ENCODE measurements around the gene NBEA. TPM values are rescaled to one million over a fixed set of nuclear protein-coding genes. Genes with fewer than 3 reads are reported as not detected.
"Not testable (repeated sequence)": the region's sequence is repeated elsewhere in the genome, so short reads cannot be mapped to it uniquely, and the experiment has no call there.

The NBEA gene
- total RNA-seq, 1 donor from 2014 or later = 0.18 TPM

DNA sequence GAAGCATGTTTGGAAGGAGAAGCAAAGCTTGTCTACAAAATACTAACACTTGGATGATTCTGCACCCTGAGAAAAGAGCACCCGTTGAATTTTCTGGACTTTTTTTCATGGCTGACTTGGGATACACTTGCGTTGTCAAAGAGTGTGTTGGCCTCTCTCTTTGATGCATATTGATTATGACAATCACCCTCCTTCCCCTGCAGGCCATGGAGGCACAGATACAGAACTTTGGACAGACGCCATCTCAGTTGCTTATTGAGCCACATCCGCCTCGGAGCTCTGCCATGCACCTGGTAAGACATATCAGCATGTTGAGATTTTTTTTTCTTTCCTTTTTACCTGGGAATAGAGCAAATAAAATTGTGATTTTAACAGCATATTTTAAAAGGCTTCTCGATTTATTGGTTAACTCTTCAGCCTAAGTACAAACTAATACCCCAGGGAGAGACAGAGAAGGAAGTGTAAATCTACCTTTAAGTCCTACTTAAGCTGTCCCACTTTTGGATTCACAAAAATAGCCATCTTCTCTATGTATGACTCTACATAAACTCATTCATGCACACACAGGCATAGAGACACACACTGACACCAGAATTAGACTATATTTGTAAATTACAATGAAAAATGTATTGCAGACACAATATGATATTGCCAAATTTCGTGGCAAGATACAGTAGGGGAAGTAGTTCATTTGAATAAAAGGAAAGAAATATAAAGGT lies 704.1 kb downstream of the NBEA start:
- DNase-seq (ENCODE audit: low spot score) = no peak
- intact Hi-C loops (cut with micrococcal nuclease) = no loop called here
- no peaks in the 10 kb centered on the region for H3K4me1 Mint-ChIP-seq (ENCODE audit: low read depth)
- no peaks in the 10 kb centered on the region for H3K9me3 Mint-ChIP-seq
- H3K4me3 Mint-ChIP-seq = no peak overlapping the region
- no peak overlapping the region for H3K27ac Mint-ChIP-seq
- H3K36me3 Mint-ChIP-seq (ENCODE audit: low read depth) = no peaks in the 10 kb centered on the region
- H3K27me3 Mint-ChIP-seq (ENCODE audit: insufficient read depth) = peaks cover 4% of the 10 kb centered on the region

DNA sequence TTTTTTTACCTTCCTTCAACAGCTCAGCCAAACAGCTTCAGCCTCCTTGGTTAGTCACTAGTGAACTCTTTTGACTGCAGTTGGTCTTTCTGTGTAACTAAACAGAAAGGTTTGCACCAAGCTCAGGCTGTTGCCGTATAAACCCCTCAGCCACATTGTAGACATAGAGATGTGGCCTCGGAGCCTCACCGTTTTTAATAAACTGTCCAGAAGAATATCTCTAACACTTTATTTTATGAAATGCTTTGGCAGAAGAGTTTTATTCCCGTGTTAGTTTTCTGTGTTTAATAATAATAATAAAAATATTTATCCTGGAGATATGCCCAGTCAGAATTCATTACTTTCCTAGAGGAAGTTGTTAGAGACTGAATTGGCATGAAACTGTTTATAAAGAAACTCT lies 706.1 kb downstream of the NBEA start:
- H3K4me1 Mint-ChIP-seq (ENCODE audit: low read depth) = no peaks in the 10 kb centered on the region
- DNase-seq (ENCODE audit: low spot score) = no peak
- intact Hi-C loops (cut with micrococcal nuclease) = no loop called here
- H3K4me3 Mint-ChIP-seq = no peak overlapping the region
- H3K27me3 Mint-ChIP-seq (ENCODE audit: insufficient read depth) = peaks cover 4% of the 10 kb centered on the region
- H3K36me3 Mint-ChIP-seq (ENCODE audit: low read depth) = no peaks in the 10 kb centered on the region
- H3K27ac Mint-ChIP-seq = no peak overlapping the region
- H3K9me3 Mint-ChIP-seq = no peaks in the 10 kb centered on the region

DNA sequence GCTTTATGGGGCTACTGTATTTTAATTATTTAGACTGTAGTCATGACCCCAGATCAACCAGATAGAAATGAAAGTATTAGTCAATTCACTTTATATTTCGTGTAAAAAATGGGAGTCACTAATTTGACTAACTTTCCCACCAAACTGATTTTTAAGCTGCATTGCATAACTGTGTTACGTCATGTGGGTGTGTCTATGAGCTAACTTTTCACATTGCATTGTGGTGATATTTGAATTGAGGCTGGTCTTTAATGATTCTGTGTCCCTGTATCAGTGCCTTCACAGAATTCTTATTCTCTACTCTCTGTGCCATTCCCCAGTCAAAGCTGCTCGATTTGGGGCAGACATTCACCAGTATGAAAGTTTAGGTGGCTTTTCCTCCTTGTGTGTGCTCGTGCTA lies 707.1 kb downstream of the NBEA start:
- H3K4me3 Mint-ChIP-seq = no peak overlapping the region
- no peak for DNase-seq (ENCODE audit: low spot score)
- H3K9me3 Mint-ChIP-seq = no peaks in the 10 kb centered on the region
- no peaks in the 10 kb centered on the region for H3K36me3 Mint-ChIP-seq (ENCODE audit: low read depth)
- H3K27me3 Mint-ChIP-seq (ENCODE audit: insufficient read depth) = peaks cover 4% of the 10 kb centered on the region
- H3K4me1 Mint-ChIP-seq (ENCODE audit: low read depth) = no peaks in the 10 kb centered on the region
- no peak overlapping the region for H3K27ac Mint-ChIP-seq
- intact Hi-C loops (cut with micrococcal nuclease) = no loop called here

DNA sequence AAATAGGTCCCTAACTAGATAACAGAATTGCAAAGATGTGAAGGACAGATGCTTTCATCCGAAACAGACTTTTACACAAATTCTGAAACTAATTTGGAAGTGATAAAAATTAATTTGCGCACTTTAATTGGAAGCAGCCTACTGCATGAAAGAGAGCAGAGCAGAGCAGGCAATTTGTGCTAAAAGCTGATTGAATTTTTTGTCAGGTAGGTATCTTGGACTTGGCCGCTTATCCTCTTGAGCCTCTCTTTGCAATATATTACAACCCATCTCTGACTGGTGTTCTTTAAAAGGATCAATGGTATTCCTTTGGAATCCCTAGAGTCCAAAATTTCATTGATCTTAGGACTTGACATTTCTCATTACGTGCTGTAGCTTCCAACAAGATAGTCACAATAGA lies 717.7 kb downstream of the NBEA start:
- H3K4me3 Mint-ChIP-seq = no peak overlapping the region
- no peaks in the 10 kb centered on the region for H3K4me1 Mint-ChIP-seq (ENCODE audit: low read depth)
- no peaks in the 10 kb centered on the region for H3K36me3 Mint-ChIP-seq (ENCODE audit: low read depth)
- no peak overlapping the region for H3K27ac Mint-ChIP-seq
- H3K27me3 Mint-ChIP-seq (ENCODE audit: insufficient read depth) = no peaks in the 10 kb centered on the region
- intact Hi-C loops (cut with micrococcal nuclease) = no loop called here
- no peaks in the 10 kb centered on the region for H3K9me3 Mint-ChIP-seq
- DNase-seq (ENCODE audit: low spot score) = no peak

DNA sequence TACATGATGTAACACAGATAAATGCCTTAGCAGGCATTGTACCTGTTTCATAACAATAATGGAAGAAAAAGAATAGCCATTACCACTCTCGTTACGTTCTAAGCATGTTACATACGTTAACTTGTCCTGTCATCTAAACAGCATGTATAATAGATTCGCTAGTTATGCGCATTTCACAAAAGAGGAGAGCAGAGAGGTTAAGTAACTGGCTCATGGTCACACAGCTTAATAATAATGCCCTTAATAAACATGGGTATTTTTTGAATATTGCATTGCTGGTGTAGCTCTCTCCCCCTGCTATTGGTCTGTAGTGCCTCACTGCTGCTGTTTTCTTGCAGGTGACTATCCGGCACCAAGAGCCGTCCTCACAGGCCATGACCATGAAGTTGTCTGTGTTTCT lies 722.7 kb downstream of the NBEA start:
- Mint-ChIP-seq H3K9me3 (no peaks in the 10 kb centered on the region), H3K27me3 (ENCODE audit: insufficient read depth) (no peaks in the 10 kb centered on the region), H3K4me3 (no peak overlapping the region), H3K36me3 (ENCODE audit: low read depth) (no peaks in the 10 kb centered on the region), H3K4me1 (ENCODE audit: low read depth) (no peaks in the 10 kb centered on the region), H3K27ac (no peak overlapping the region)
- no peak for DNase-seq (ENCODE audit: low spot score)
- intact Hi-C loops (cut with micrococcal nuclease) = no loop called here

DNA sequence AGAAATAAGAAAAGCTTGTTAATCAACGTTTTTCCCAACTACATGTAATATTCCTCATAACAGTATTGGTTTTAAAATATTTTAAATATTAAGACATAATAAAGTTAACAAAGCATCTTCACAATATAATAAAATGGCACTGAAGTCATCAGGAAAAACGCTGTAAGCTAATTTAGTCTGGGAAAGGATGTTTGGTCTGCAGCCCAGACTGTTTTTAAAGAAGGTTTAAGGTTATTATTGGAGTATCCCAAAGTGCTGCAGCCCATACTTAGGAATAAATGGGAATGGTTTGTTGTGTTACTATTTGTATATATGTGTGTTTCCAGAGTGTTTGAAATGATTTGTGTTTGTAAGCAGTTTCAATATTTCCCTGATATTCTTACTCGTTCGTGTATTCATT lies 727.3 kb downstream of the NBEA start:
- H3K4me1 Mint-ChIP-seq (ENCODE audit: low read depth) = no peaks in the 10 kb centered on the region
- no peaks in the 10 kb centered on the region for H3K36me3 Mint-ChIP-seq (ENCODE audit: low read depth)
- no peak for DNase-seq (ENCODE audit: low spot score)
- intact Hi-C loops (cut with micrococcal nuclease) = no loop called here
- H3K27ac Mint-ChIP-seq = no peak overlapping the region
- no peaks in the 10 kb centered on the region for H3K27me3 Mint-ChIP-seq (ENCODE audit: insufficient read depth)
- H3K4me3 Mint-ChIP-seq = no peak overlapping the region
- no peaks in the 10 kb centered on the region for H3K9me3 Mint-ChIP-seq

DNA sequence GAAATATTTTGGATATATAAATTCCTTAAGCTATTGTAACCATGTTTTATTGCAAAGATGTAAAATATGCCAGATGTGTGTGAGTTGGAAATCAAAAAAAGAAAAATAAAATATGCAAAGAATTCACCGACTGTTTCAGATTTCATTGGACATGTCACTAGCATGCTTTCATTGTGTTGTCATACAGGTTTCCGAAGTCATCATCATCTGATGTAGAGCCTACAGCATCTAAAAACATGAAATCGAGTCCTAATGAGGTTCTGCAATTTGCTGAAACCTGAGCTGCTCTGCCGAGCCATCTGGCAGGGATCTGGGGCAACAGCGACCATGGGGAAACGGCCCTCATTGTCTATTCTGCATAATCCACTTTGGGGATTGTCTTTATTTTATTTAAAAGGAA lies 730.5 kb downstream of the NBEA start:
- Mint-ChIP-seq H3K36me3 (ENCODE audit: low read depth) (no peaks in the 10 kb centered on the region), H3K9me3 (no peaks in the 10 kb centered on the region), H3K4me3 (no peak overlapping the region), H3K27ac (no peak overlapping the region), H3K4me1 (ENCODE audit: low read depth) (no peaks in the 10 kb centered on the region), H3K27me3 (ENCODE audit: insufficient read depth) (no peaks in the 10 kb centered on the region)
- no peak for DNase-seq (ENCODE audit: low spot score)
- intact Hi-C loops (cut with micrococcal nuclease) = no loop called here

DNA sequence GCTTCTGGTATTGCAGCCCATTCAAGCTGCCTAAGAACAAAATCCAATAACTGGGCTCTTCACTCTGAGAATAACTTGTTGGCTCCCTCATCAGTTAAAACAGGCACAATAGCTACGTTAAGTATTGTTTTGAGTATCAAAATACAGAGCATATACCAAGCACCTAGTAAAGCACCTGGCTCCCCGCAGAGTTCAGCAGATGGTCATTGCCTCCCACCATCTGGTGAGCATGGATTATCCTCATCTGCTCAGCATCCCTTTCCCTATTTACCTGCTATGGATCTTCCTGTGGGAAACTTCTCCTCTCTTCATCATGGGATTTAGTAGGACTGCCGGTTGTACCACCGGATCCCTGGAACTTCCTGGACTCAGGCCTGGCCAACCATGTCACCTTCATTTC lies 733.6 kb downstream of the NBEA start:
- Mint-ChIP-seq H3K27ac (no peak overlapping the region), H3K4me3 (no peak overlapping the region), H3K9me3 (no peaks in the 10 kb centered on the region), H3K4me1 (ENCODE audit: low read depth) (no peaks in the 10 kb centered on the region), H3K36me3 (ENCODE audit: low read depth) (no peaks in the 10 kb centered on the region), H3K27me3 (ENCODE audit: insufficient read depth) (no peaks in the 10 kb centered on the region)
- intact Hi-C loops (cut with micrococcal nuclease) = no loop called here
- no peak for DNase-seq (ENCODE audit: low spot score)

DNA sequence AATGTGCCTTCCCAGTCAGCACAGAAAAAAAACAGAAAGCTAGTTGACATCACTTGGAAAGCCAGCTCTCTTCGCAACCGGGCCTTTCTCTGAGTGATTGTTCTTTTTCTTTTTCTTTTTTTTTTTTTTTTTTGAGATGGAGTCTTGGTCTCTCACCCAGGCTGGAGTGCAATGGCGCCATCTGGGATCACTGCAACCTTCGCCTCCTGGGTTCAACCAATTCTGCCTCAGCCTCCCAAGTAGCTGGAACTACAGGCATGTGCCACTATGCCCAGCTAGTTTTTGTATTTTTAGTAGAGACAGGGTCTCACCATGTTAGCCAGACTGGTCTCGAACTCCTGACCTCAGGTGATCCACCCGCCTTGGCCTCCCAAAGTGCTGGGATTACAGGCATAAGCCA lies 735.8 kb downstream of the NBEA start:
- H3K27me3 Mint-ChIP-seq (ENCODE audit: insufficient read depth); intact Hi-C loops (cut with micrococcal nuclease); H3K9me3 Mint-ChIP-seq; H3K27ac Mint-ChIP-seq; H3K4me1 Mint-ChIP-seq (ENCODE audit: low read depth); DNase-seq (ENCODE audit: low spot score); H3K36me3 Mint-ChIP-seq (ENCODE audit: low read depth); H3K4me3 Mint-ChIP-seq: not testable (repeated sequence)

DNA sequence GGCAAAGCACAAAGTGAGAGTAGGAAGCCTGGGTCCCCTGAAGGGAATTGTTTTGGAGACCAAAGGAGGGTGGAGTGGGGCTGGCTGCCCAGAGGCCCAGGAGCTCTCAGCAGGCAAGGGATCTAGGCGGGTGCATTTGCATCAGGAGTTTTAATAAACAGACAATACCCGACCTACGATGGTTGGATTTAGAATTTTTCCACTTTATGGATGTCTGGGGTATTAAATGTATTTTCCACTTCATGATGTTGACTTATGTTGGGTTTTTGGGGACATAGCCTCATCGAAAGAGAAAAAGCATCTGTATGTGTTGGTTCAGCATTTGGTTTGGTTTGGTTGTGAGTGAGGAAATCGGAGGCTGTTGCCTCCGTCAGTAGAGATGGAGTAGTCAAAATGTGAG lies 739.6 kb downstream of the NBEA start:
- Mint-ChIP-seq H3K9me3 (no peaks in the 10 kb centered on the region), H3K36me3 (ENCODE audit: low read depth) (no peaks in the 10 kb centered on the region), H3K4me3 (no peak overlapping the region), H3K27me3 (ENCODE audit: insufficient read depth) (peaks cover 1% of the 10 kb centered on the region), H3K4me1 (ENCODE audit: low read depth) (no peaks in the 10 kb centered on the region), H3K27ac (no peak overlapping the region)
- no peak for DNase-seq (ENCODE audit: low spot score)
- intact Hi-C loops (cut with micrococcal nuclease) = no loop called here

DNA sequence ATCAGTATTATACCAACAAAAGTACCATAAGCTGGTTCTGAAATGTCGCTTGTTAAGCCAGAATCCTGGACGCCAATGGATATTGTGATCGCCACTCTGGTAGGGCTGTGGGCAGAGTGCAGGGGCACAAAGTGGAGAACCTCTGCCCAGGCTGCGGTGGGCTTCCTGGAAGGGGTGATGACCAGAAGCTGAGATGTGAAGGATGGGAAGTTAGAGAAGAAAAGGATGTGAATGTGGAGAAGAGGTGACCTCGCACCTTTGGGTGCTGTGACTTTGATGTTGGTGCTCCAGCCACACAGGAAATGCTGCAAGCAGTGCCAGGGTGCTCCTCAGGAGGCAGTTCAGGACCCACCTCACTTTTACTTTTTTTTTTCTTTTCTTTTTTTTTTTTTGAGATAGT lies 742.4 kb downstream of the NBEA start:
- Mint-ChIP-seq H3K4me3 (no peak overlapping the region), H3K36me3 (ENCODE audit: low read depth) (no peaks in the 10 kb centered on the region), H3K27ac (no peak overlapping the region), H3K27me3 (ENCODE audit: insufficient read depth) (peaks cover 1% of the 10 kb centered on the region), H3K9me3 (no peaks in the 10 kb centered on the region), H3K4me1 (ENCODE audit: low read depth) (no peaks in the 10 kb centered on the region)
- intact Hi-C loops (cut with micrococcal nuclease) = no loop called here
- DNase-seq (ENCODE audit: low spot score) = no peak

DNA sequence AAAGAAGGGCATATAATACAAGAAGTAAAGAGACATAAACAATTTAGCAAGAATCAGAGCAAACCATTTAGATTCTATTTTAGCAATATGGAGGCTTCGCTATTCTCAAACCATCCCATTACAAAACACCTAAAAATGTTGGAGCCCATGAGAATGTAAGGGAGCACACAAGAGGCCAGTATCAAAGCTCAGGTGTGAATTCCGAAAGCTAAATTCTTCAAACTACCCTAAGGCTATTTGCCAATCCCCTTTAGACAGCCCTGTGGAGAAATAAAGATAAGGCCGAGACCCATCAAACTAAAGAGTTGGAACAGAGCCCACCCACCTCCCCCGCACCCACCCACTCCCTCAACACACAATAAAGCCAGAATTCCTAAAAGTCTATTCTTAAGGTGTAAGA lies 745.3 kb downstream of the NBEA start:
- no peak for DNase-seq (ENCODE audit: low spot score)
- Mint-ChIP-seq H3K9me3 (no peaks in the 10 kb centered on the region), H3K27me3 (ENCODE audit: insufficient read depth) (peaks cover 1% of the 10 kb centered on the region), H3K4me1 (ENCODE audit: low read depth) (no peaks in the 10 kb centered on the region), H3K4me3 (no peak overlapping the region), H3K36me3 (ENCODE audit: low read depth) (no peaks in the 10 kb centered on the region), H3K27ac (no peak overlapping the region)
- intact Hi-C loops (cut with micrococcal nuclease) = no loop called here

DNA sequence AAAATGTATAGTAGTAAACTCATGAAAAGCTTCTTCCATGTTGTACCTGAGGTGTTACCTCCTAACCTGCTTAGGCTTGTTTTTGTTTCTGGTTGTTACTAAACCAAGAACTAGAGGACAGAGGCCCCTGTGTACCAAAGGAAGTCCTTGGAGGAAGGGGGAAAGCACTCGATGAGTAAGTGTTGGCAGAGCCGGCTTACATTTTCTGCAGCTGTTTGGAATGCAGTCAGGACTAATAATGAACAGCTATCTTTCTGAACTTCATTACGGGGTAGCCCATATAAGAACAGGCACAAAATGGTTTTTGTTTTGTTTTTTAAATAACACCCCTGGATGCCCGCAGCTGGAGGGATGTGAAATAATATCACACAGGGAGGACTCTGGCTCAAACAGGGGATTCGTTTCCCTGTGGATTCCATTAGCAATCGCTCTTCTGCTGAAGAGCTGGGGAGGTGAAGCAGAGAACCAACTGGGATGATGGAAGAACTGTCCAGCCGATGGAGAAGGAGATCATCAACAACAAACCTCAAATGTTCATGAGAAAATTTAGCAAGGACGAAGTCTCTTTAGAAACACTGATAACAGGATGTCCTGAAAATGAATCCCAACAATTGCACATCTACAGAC lies 748.6 kb downstream of the NBEA start:
- intact Hi-C loops (cut with micrococcal nuclease) = no loop called here
- H3K27me3 Mint-ChIP-seq (ENCODE audit: insufficient read depth) = no peaks in the 10 kb centered on the region
- no peaks in the 10 kb centered on the region for H3K9me3 Mint-ChIP-seq
- DNase-seq (ENCODE audit: low spot score) = no peak
- H3K4me1 Mint-ChIP-seq (ENCODE audit: low read depth) = no peaks in the 10 kb centered on the region
- H3K36me3 Mint-ChIP-seq (ENCODE audit: low read depth) = no peaks in the 10 kb centered on the region
- H3K27ac Mint-ChIP-seq = no peak overlapping the region
- H3K4me3 Mint-ChIP-seq = no peak overlapping the region
